Measurements from ENCODE around the gene RBM42.
"Not testable (repeated sequence)": the region's sequence is repeated elsewhere in the genome, so short reads cannot be mapped to it uniquely, and the experiment has no call there.

Gene RBM42

DNA sequence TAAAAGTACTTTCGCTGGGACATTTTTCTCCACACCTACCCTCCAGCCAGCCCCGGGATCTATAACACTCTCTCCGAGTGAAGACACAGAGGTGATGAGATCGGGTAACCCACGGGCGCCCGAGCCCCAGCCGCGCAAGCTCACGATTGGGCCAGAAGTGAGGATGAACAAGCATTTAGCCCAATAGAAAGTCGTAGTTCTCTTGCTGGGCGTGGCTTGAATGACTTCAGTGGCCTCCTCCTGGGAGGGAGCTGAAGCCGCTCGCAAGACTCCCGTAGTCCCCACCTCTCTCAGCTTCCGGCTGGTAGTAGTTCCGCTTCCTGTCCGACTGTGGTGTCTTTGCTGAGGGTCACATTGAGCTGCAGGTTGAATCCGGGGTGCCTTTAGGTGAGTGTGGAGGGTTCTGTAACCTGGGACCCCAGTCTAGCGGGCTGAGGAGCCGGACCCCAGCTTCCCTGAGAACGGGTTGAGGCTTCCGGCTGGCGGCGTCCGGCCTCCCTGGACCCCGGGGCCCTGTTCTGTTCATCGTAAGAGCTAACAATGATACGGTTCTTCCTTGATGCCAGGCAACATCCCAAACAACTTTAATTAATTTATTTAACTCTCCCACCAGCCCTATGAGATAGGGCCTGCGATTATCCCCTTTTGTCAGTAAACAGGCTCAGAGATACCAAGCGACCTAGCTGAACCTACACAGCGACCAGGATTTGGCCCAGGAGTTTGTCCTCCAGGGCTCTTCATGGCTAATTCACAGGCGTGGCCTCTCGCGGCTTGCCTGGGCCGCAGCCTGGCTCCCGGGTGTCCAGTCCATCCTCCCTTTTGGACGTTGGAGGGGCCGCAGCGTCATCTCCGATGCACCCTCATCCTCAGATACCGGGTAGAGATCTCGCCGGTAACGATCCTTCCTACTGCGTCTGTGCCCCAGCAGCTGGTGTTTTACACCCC lies 19.5 kb downstream of the RBM42 start, which contains the start of gene COX6B1:
Gene COX6B1, plus strand, starts transcription at position 307 of the 945 bp plus-strand sequence. CDS start 2,921 bp downstream, outside the sequence.
- peak; percentile 42 to 98 (median 90) for DNase-seq

DNA sequence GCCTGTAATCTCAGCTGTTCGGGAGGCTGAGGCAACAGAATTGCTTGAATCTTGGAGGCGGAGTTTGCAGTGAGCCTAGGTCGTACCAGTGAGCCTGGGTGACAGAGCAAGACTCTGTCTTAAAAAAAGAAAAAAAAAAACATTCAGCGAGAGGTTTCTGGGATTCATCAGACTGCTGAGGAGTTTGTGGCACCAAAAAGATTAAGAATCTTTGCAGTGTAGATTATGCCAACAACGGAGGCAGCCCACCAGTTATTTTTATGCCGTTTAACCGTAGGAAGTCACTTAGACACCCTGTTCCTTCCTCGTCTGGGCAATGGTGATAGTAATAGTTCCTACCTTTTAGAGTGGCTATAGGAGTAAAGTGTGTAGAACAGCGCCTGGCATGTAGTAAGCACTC lies 21.7 kb downstream of the RBM42 start:
- no peak for DNase-seq

DNA sequence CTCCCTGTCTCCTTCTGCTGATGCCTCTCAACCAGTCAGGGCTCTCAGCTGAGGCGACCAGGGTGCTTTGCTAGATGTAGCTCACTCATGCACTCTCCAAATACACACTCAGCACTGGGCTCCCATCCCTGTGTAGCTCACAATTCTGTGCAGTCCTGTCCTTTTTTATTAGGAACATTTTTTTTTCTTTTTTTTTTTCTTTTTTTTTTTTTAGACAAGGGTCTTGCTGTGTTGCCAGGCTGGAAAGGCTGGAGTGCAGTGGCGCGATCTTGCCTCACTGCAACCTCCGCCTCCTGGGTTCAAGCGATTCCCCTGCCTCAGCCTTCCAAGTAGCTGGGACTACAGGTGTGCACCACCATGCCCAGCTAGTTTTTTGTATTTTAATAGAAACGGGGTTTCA lies 26.0 kb downstream of the RBM42 start:
- not testable (repeated sequence) for DNase-seq

DNA sequence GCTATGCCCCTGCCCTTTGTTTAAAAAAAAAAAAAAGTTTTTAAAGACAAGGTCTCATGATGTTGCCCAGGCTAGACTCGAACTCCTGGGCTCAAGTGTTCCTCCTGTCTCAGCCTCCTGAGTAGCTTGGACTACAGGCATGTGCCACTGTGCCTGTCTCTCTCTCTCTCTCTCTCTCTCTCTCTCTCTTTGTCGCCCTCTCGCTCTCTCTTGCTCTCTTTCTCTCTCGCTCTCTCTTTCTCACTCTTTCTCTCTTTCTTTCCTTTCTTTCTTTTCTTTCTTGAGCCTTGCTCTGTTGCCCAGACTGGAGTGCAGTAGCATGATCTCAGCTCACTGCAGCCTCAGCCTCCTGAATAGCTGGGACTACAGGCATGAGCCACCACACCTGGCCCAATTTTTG lies 26.8 kb downstream of the RBM42 start:
- DNase-seq: no peak

DNA sequence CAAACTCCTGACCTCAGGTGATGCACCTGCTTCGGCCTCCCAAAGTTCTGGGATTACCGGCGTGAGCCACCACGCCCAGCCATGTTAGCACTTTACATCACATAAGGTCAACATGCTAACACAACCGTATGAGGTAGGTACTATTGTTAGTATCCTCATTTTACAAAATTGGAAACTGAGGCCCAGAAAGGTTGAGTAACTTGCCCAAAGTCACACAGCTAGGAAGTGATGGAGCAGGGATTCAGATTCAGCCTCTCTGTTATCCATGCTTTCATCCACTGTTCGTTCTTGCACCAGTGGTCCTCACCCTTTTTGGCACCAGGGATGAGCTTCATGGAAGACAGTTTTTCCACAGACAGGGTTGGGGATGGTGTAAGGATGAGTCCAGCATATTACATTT lies 27.9 kb downstream of the RBM42 start:
- no peak for DNase-seq

DNA sequence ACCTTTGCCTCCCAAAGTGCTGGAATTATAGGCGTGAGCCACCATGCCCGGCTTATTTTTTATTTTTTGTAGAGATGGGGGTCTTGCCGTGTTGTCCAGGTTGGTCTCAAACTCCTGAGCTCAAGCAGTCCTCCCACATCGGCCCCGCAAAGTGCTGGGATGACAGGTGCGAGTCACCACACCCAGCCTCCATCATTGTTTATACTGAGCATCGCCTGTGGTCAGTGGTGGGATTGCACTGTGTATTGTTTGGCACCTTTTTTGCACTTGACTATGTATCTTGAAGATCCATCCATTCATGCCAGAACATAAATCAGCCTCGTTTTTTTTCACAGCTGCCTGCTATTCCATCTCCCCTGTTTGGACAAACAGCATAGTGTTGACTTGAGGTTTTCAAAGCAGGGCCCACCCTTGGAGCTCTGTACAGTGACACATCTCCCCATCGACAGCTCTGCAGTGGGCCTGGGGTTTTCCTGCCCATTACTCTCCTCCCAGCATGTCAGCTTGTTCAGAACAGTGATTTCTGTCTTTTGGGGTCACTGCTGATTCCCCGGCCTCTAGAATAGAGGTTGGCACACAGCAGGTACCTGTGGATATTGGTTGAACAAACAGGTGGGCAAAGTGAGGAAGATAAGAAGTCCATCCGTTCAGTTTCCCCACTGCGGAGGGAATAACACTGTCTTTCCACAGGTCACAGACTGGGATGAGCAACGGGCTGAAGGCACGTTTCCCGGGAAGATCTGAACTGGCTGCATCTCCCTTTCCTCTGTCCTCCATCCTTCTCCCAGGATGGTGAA lies 29.3 kb downstream of the RBM42 start:
- no peak for DNase-seq

DNA sequence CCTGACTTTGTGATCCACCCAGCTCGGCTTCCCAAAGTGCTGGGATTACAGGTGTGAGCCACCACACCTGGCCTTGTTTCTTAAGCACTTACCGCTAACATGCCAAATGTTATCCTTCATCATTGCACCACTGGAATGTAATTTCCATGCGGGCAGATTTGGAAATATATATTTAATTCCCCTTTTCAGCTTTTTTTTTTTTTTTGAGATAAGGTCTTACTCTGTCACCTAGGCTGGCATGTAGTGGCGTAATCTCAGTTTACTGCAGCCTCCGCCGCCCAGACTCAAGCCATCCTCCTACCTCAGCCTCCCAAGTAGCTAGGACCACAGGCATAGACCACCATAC lies 33.1 kb downstream of the RBM42 start:
- DNase-seq: no peak

DNA sequence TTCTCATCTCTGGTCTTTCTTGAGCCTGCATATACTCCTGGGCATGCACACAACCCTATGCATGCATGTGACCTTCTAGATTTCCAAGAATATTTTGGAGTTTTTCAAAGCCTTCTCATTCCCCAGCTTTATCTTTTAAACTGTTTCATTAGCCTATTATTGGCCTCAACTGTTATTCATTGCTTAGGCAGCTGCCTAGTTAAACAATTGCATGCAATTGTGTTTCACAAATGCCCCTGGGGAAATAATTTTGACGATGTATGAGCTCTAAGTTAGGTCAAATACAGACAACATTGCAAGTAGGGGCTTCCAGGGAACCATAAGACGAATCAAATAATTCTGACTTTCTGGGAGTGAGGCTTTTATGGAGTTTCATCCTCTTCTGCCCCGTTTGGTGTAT lies 35.1 kb downstream of the RBM42 start:
- no peak for DNase-seq

DNA sequence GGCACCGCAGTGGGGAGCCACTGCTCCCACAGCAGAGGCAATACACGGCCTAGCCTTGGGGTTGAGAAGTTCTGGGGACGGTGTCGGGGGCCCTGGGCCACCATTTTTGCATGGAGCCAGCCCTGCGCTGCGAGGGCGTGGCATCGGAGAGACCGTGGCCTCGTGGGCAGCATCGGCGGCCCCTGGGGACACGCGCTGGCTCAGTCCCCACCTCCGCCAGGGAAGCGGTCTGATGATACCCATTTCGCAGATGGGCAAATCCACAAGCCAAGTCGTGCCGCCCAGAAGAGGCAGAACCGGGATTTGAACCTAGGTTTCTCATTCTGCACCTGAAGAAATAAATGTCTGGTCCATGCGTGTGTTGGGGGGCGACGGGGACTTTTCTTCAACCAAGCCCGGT lies 36.3 kb downstream of the RBM42 start:
- DNase-seq: no peak

DNA sequence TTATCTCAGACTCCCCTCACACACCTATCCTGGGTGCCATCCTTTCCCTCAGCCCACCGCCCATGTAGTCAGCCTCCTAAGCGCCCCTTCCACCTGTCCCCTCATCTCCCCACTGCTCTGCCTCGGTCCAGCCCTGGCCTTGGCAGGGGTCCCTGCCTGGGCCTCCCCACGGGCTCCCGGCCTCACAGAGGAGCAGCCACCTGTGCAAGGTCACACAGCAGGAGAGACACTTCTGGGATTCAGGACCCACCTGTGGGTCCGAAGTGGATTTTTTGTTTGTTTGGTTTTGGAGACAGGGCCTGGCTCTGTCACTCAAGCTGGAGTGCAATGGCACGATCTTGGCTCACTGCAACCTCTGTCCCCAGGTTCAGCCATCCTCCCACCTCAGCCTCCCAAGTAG lies 36.8 kb downstream of the RBM42 start:
- DNase-seq: no peak

DNA sequence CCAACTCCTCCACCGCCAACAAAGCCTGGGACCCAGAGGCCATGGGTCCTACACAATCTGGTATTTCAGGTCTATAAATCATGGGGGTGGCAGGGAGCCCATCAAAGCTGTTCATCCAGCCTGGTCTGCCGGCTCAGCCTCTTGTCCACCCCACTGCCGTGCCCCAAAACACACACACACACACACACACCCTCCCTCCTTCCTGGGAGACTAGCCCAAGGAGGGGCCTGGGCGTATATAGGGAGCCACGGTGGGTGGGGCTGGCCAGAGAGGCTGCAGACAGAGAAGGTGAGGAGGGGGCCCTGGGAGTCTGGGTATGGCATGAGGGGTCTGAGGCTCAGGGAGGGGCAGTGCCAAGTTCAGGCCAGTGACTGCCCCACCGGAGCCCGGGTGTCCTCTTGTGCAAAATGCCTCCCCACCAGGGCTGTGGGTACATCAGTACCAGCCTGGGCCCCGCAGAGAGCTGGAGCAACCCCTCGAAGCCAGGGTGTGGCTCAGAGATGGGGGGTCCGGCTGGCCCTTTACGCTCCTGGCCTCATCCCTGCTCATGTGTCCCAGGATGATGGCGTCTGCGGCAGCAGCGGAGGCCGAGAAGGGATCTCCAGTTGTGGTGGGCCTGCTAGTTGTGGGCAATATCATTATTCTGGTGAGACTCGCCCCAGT lies 37.5 kb downstream of the RBM42 start, which contains the start of gene UPK1A:
Gene UPK1A, plus strand, starts transcription at position 267 of the 663 bp plus-strand sequence. Its CDS starts 296 bp downstream, at position 563.
- no peak for DNase-seq

DNA sequence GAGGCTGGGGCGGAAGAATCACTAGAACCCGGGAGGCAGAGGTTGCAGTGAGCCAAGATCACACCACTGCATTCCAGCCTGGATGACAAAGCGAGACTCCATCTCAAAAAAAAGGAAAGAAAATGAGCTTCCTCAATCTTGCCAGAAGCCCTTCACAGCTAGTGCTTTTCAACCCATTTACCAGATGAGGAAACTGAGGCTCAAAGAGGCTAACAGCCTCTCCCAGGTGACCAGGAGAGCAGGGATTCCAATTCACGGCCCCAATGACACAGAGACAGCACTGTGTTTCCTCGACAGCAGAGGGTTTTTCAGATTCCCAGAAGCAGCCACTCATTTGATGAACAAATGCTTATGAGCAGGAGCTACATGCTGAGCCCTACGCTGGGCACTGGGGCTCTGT lies 40.7 kb downstream of the RBM42 start:
- no peak for DNase-seq

DNA sequence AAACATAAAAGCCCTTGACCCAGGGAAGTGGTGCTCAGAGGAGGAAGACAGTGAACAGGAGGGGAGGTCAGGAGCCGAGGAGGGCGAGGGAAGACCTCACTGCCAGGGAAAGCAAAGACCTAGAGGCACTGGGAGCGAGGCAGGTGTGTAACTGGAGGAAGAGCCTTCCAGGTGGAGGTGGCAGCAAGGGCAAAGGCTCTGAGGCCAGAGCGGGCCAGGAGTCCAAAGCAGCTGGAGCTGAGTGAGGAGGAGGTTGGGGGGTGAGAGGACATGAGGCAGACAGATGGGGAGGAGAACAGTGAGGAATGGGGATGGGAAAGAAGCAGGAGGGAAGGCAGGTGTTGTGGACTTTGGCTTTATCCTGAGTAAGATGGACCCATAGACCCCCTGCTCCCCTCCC lies 41.1 kb downstream of the RBM42 start:
- DNase-seq: no peak

DNA sequence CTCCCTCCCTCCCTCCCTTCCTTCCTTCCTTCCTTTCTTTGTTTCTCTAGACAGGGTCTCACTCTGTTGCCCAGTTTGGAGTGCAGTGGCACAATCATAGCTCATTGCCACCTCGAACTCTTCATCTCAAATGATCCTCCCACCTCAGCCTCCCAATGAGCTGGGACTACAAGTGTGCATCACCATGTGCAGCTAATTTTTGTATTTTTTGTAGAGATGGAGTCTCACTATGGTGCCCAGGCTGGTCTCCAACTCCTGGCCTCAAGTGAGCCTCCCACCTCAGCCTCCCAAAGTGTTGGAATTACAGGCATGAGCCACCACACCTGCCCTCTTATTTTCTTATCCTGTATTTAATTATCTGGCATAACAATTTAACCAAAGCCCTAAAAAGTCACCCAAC lies 41.9 kb downstream of the RBM42 start:
- no peak for DNase-seq

DNA sequence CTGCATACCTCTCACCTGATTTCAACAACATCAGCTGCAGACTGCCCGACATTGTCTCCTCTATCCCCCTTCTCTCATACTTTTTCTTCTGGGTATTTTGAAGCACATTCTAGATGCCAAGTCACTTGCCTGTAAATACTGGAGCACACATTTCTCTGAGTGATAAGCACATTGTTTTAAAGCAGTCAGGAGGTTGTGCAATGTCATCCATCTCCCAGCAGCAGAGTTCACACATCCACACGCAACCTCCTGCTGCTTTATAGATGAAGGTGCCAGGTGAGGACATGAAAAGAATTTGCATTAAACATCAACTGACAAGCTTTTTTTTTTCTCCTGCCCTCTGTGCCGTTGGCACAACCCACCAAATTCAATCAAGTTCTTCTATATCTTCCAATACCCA lies 43.0 kb downstream of the RBM42 start:
- DNase-seq: no peak

DNA sequence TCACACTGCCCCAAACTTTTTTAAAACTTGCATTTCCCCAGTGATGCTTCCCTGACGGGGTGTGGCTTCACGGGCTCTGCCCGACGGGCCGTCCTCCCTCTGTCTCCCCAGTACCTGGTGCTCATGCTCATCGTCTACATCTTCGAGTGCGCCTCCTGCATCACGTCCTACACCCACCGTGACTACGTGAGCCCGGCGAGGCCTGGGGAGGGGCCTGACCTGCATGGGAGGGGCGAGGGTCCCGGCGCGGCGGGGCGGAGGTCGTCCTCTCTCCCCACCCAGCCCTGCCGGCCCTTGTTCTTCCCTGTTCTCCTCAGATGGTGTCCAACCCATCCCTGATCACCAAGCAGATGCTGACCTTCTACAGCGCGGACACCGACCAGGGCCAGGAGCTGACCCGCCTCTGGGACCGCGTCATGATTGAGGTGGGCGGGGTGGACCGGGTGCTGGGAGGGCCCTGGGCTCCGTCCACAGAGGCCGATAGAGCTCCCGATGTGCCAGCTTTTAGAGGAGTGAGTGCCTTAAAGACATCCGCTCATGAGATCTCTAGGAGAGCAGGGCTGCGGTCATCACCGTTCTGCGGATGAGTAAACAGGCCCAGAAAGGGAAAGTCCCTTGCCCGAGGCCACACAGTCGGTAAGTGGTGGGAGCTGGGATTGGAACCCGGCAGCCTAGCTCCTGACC lies 44.4 kb downstream of the RBM42 start:
- no peak for DNase-seq

DNA sequence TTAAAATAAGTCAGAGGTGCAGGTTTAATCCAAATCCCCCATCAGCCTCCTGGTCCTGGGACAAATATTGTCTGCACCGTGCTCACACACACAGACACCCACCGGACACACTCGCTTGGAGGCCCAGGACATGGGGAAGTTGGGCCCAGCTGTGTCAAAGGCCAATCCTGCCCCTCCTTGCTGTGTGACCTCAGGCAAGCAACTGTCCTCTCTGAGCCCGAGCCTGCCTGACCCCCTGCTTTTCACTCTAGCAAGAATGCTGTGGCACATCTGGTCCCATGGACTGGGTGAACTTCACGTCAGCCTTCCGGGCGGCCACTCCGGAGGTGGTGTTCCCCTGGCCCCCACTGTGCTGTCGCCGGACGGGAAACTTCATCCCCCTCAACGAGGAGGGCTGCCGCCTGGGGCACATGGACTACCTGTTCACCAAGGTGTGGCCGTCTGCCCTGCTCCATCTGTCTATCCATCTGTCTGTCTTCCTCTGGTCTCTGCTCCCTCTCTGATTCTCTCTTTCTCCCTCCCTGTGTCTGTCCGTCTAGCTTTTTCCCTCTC lies 46.8 kb downstream of the RBM42 start:
- no peak for DNase-seq

Data from hypothalamus (tissue), 51 donors.